ENCODE data around the gene TRABD.
A peak's percentile ranks its signal among the peaks of the same experiment; 100 is the strongest.
"Not testable (repeated sequence)": the region's sequence is repeated elsewhere in the genome, so short reads cannot be mapped to it uniquely, and the experiment has no call there.

Gene TRABD

DNA sequence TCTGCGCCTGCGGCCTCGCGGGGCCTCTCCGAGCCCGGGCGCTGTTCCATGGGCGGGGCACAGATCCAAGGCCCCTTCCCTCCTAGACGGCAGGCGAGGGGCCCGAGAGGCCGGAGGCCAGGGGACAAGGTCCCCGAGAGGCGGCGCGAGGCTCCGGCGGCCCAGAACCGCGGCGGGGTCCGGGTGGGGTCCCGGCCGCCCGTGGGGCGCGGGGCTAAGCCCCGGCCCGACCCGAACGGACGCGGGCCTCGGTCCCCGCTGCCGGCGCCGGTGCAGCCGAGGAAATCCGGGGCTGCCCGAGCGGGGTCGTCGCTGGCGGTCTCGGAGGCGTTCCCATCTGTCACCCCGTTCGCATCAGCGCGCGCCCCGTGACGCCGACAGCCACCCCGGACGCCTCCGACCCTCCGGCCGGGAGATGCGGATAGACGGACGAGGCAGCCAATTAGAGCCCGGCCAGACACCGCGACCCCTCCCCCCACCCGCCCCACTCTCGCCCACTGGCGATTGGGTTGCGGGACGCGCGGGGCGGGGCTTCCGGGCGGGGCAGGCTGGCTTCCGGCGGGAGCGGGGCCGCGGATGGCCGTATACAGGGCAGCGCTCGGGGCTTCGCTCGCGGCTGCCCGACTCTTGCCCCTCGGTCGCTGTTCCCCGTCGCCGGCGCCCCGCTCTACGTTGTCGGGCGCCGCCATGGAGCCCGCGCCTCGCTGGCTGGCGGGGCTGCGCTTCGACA lies 14.9 kb downstream of the TRABD start, which contains the start of gene SELENOO:
Gene SELENOO (plus strand): TSS at position 551 of the 730 bp plus-strand sequence. CDS start 26 bp downstream, at position 577.
- TF ChIP-seq, protein P1, sequence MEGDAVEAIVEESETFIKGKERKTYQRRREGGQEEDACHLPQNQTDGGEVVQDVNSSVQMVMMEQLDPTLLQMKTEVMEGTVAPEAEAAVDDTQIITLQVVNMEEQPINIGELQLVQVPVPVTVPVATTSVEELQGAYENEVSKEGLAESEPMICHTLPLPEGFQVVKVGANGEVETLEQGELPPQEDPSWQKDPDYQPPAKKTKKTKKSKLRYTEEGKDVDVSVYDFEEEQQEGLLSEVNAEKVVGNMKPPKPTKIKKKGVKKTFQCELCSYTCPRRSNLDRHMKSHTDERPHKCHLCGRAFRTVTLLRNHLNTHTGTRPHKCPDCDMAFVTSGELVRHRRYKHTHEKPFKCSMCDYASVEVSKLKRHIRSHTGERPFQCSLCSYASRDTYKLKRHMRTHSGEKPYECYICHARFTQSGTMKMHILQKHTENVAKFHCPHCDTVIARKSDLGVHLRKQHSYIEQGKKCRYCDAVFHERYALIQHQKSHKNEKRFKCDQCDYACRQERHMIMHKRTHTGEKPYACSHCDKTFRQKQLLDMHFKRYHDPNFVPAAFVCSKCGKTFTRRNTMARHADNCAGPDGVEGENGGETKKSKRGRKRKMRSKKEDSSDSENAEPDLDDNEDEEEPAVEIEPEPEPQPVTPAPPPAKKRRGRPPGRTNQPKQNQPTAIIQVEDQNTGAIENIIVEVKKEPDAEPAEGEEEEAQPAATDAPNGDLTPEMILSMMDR (conservative IDR thresholded peaks at IDR 0.05): no peak
- peak within 1 kb of the TSS; percentile 80 for H3K27ac ChIP-seq

DNA sequence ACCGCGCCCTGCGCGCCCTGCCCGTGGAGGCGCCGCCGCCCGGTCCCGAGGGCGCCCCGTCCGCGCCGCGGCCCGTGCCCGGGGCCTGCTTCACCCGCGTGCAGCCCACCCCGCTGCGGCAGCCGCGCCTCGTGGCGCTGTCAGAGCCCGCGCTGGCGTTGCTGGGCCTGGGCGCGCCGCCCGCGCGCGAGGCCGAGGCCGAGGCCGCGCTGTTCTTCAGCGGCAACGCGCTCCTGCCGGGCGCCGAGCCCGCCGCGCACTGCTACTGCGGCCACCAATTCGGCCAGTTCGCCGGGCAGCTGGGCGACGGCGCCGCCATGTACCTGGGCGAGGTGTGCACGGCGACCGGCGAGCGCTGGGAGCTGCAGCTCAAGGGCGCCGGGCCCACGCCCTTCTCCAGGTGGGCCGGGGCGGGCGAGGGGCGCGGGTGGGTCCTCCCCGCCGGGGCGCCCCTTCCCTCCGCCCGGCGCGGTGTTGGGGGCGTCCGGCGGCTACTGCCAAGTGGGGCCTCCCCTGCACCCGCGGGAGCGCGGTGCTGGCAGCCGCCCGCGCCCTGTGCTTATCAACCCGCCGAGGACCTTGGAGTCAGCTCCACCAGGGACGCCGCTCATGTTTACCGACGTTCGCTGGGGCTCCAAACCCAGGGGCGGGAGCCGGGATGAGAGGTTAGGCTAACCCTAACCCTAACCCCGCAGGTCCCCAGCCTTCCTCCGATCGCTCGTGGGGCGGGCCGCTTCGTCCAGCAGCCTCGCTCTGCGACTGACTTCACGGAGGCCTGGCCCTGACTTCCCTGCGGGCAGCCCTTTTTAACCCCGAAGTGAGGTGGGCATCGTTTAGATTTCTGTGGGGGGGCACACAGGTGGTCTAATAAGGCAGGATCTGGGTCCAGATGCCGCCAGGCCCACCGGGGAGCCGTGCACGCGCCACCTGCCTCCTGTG lies 15.7 kb downstream of the TRABD start:
- TF ChIP-seq, protein P1 (conservative IDR thresholded peaks at IDR 0.05): no peak
- peak overlapping the region; percentile 80 for H3K27ac ChIP-seq

DNA sequence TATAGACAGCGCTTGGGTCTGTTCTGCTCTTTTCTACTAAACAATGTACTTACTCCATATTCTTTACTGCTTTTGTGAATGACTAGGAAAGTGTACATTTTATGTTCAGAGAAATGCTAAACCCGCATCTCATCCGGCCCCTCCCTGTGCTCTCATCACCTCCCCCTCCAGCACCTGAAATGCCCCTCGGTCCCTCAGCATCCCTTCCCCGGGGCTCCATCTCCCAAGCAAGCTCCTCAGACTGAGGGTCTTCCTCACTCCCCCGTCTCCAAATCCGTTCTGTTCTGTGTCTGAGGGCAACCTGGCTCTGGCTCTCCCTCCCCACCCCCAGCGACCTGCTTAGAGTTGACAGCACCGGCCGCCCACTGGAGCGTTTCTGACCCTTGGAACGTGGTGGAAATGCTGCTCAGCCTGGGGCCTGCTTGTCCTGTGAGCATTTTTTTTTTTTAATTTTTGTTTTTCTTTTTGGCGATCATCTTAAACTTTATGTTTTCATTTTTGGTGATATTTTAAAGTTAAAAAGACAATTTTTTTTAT lies 16.5 kb downstream of the TRABD start:
- peak overlapping the region; percentile 80; the same call in 1 of the 2 replicates for H3K27ac ChIP-seq

DNA sequence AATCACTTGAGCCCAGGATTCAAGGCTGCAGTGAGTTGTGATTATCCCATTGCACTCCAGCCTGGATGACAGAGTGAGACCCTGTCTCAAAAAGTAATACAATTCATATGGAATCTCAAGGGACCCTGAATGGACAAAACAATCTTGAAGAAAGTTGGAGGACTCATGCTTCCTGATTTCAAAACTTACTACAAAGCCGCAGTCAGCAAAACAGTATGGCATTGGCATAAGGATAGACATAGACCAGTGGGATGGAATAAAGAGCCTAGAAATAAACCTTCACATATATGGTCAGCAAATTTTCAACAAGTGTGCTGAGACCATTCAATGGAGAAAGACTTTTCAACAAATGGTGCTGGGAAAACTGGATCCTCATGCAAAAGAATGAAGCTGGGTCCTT lies 17.6 kb downstream of the TRABD start:
- H3K27ac ChIP-seq: no peak overlapping the region
- TF ChIP-seq, protein P1 (conservative IDR thresholded peaks at IDR 0.05): no peak

More for the DNA sequence above, 16.5 kb downstream of the TRABD start:
- TF ChIP-seq, protein P1 (conservative IDR thresholded peaks at IDR 0.05): no peak

DNA sequence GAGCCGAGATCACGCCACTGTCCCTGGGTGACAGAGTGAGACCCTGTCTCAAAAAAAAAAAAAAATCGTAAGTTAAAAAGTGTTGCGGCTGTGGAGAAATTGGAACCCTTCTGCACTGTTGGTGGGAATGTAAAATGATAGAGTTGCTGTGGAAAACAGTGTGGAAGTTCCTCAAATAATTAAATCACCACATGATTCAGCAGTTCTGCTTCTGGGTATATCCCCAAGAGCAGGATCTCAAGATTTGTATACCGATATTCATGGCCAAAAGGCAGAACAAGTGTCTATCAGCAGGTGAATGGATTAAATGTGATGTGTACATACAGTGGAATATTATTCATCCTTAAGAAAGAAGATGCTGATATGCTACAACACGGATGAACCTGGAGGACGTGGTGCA lies 18.9 kb downstream of the TRABD start:
- H3K27ac ChIP-seq: no peak overlapping the region
- TF ChIP-seq, protein P1 (conservative IDR thresholded peaks at IDR 0.05): no peak

DNA sequence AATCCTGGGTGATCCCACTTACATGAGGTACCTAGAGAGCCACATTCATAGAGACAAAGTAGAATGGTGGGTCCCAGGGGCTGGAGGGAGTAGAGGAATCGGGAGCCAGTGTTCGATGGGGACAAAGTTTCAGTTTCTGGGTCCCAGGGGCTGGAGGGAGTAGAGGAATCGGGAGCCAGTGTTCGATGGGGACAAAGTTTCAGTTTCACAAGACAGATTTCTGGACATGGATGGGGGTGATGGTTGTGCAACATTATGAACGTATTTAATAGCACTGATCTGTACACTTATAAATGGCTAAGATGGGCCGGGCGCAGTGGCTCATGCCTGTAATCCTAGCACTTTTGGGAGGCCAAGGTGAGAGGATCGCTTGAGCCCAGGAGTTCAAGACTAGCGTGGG lies 19.3 kb downstream of the TRABD start:
- H3K27ac ChIP-seq: not testable (repeated sequence)

DNA sequence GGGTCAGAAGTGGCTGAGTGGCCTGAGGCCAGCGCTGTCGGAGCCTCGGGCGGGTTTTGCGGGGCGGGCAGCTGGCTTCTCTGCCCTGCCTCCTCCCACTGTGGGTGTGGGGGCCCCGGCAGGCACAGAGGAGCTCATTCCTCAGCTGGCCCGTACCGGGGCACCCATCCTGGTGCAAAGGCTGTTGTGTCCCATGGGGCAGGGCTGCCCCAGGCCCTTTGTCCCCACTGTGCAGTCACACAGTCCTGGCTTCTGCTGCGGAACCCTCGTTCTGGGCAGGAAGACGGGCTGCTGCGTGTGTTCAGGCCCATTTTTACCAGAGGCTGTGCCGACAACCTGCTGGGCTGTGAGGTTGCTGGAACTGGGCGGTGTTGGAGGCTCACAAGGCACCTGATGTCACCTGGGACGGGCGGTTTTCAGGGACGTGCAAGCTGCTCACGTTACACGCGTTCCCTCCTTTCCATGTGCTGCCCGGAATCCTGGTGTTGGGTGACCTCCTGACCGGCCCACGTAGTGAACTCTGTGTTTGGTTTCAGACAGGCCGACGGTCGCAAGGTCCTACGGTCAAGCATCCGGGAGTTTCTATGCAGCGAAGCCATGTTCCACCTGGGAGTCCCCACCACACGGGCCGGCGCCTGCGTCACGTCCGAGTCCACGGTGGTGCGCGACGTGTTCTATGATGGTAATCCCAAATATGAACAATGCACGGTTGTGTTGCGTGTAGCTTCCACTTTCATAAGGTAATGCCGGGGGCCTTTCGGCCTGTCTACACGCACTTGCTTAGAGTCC lies 20.3 kb downstream of the TRABD start:
- TF ChIP-seq, protein P1 (conservative IDR thresholded peaks at IDR 0.05): no peak
- H3K27ac ChIP-seq: no peak overlapping the region

Measured in VCaP (cell line).